AG08395 (cell line): ENCODE data around the gene MUSK.
A peak's percentile ranks its signal among the peaks of the same experiment; 100 is the strongest.
"Not testable (repeated sequence)": the region's sequence is repeated elsewhere in the genome, so short reads cannot be mapped to it uniquely, and the experiment has no call there.

Source experiments
- DNase-seq: peaks from one replicate; pipeline ENCODE4 v3.0.0; 2012; ENCODE audit warnings: mixed read lengths, low spot score

Gene MUSK

GRCh38 chr9:110812886-110813285 lies 144.3 kb downstream of the MUSK start:
- no peak for DNase-seq

GRCh38 chr9:110814159-110814558 lies 145.6 kb downstream of the MUSK start:
- no peak for DNase-seq

- DNase-seq: no peak
Measured at GRCh38 chr9:110815361-110815760, 146.8 kb downstream of the MUSK start.

GRCh38 chr9:110820381-110820780 lies 151.8 kb downstream of the MUSK start:
- no peak for DNase-seq

GRCh38 chr9:110821064-110821463 lies 152.5 kb downstream of the MUSK start:
- DNase-seq: no peak

GRCh38 chr9:110825129-110825528 lies 156.5 kb downstream of the MUSK start:
- not testable (repeated sequence) for DNase-seq

GRCh38 chr9:110825950-110826349 lies 157.4 kb downstream of the MUSK start:
- no peak for DNase-seq

- DNase-seq: not testable (repeated sequence)
Measured at GRCh38 chr9:110826400-110826799, 157.8 kb downstream of the MUSK start.

- DNase-seq: peak; percentile 66
Measured at GRCh38 chr9:110828264-110828663, 159.7 kb downstream of the MUSK start.

GRCh38 chr9:110830495-110830894 lies 161.9 kb downstream of the MUSK start:
- no peak for DNase-seq

- DNase-seq: no peak
Measured at GRCh38 chr9:110832926-110833325, 164.3 kb downstream of the MUSK start.

GRCh38 chr9:110835404-110835803 lies 166.8 kb downstream of the MUSK start:
- DNase-seq: peak; percentile 81

GRCh38 chr9:110835859-110836271 lies 167.3 kb downstream of the MUSK start:
- peak; percentile 53 for DNase-seq

- DNase-seq: no peak
Measured at GRCh38 chr9:110837401-110838005, 168.9 kb downstream of the MUSK start.

- no peak for DNase-seq
Measured at GRCh38 chr9:110842169-110842568, 173.6 kb downstream of the MUSK start.

- DNase-seq: peak; percentile 55
Measured at GRCh38 chr9:110842986-110843385, 174.4 kb downstream of the MUSK start.

- DNase-seq: no peak
Measured at GRCh38 chr9:110844121-110844520, 175.5 kb downstream of the MUSK start.

GRCh38 chr9:110846215-110846614 lies 177.6 kb downstream of the MUSK start:
- DNase-seq: no peak

- DNase-seq: no peak
Measured at GRCh38 chr9:110847671-110848070, 179.1 kb downstream of the MUSK start.

GRCh38 chr9:110850401-110851135 lies 182.0 kb downstream of the MUSK start:
- DNase-seq: no peak
